Endodermal cell (in vitro differentiated cells): ENCODE results near the gene TAS2R1. TPM values are rescaled to one million over a fixed set of nuclear protein-coding genes. Genes with fewer than 3 reads are reported as not detected.

Experiments used
- DNase-seq: peaks from one replicate; pipeline ENCODE4 v3.0.0-alpha.2; 2017
- H3K27ac ChIP-seq: 2 replicates; pipeline ENCODE4 v1.5.1; 2013; ENCODE audit warnings: mild to moderate bottlenecking, low read depth, low read length, moderate library complexity
- H3K27me3 ChIP-seq: 2 replicates; pipeline ENCODE4 v1.6.1; 2013; ENCODE audit warnings: mild to moderate bottlenecking, low read length, moderate library complexity; ENCODE audit not compliant: insufficient read depth, control insufficient read depth, poor library complexity, severe bottlenecking
- H3K36me3 ChIP-seq: 2 replicates; pipeline ENCODE4 v1.7.0; 2013; ENCODE audit warnings: mild to moderate bottlenecking, low read length, moderate library complexity; ENCODE audit not compliant: control insufficient read depth, insufficient read depth
- H3K4me1 ChIP-seq: one replicate; pipeline ENCODE4 v1.7.0; 2013; ENCODE audit warnings: low read length; ENCODE audit not compliant: control insufficient read depth, insufficient read depth
- H3K4me3 ChIP-seq: 2 replicates; pipeline ENCODE4 v1.5.1; 2013; ENCODE audit warnings: mild to moderate bottlenecking, low read length, moderate library complexity
- H3K9ac ChIP-seq: 2 replicates; pipeline ENCODE4 v1.6.1; 2013; ENCODE audit warnings: mild to moderate bottlenecking, low read length, moderate library complexity; ENCODE audit not compliant: poor library complexity, severe bottlenecking; ENCODE audit errors: extremely low read depth
- H3K9me3 ChIP-seq: 2 replicates; pipeline ENCODE4 v1.6.1; 2013; ENCODE audit warnings: mild to moderate bottlenecking, low read length, moderate library complexity; ENCODE audit not compliant: control insufficient read depth
- H3K27ac Mint-ChIP-seq: 2 replicates; pipeline ENCODE4 v1.8.0; 2020; ENCODE audit warnings: mixed read lengths
- H3K27me3 Mint-ChIP-seq: 2 replicates; pipeline ENCODE4 v1.8.0; 2021; ENCODE audit warnings: mild to moderate bottlenecking, mixed read lengths; ENCODE audit not compliant: insufficient read depth
- H3K36me3 Mint-ChIP-seq: 2 replicates; pipeline ENCODE4 v1.8.0; 2020; ENCODE audit warnings: low read depth, mixed read lengths
- H3K4me1 Mint-ChIP-seq: 2 replicates; pipeline ENCODE4 v1.8.0; 2020; ENCODE audit warnings: mixed read lengths
- H3K4me3 Mint-ChIP-seq: 2 replicates; pipeline ENCODE4 v1.8.0; 2020; ENCODE audit warnings: mild to moderate bottlenecking, moderate library complexity, mixed read lengths
- H3K9me3 Mint-ChIP-seq: 2 replicates; pipeline ENCODE4 v1.8.0; 2020; ENCODE audit warnings: mild to moderate bottlenecking, mixed read lengths
- WGBS, 2 experiments: methylation state at CpG; one replicate each; pipeline versions ENCODE4 v1.1.5 to v1.1.7; 2013; ENCODE audit warnings: missing lambda C conversion rate in 2 of 2, mixed read lengths in 1 of 2; ENCODE audit not compliant: insufficient coverage in 1 of 2, insufficient read length in 1 of 2; 5-methylcytosine and 5-hydroxymethylcytosine counted together
- total RNA-seq, 2 donors: library from RNA; stranded (reverse); fragmentation: NEBNext Ultra II Directional in 1 of 2; extraction: Animal tissue kit (Norgen Biotek cat#: 25700) in 1 of 2; gene quantifications; 2 replicates in 1 of 2; 3 replicates in 1 of 2; pipeline ENCODE4 v1.2.1, GENCODE V29; 2021
- TF ChIP-seq, protein P1 (sequence below): fragments of 200-600 bp; sonication (generic); conservative IDR thresholded peaks from 2 replicates; pipeline ENCODE4 v1.5.0; 2021; ENCODE audit warnings: antibody characterized with exemption, mild to moderate bottlenecking

Gene TAS2R1
- total RNA-seq, 2 donors from 2014 or later = 0.24 TPM; not detected in 1

DNA sequence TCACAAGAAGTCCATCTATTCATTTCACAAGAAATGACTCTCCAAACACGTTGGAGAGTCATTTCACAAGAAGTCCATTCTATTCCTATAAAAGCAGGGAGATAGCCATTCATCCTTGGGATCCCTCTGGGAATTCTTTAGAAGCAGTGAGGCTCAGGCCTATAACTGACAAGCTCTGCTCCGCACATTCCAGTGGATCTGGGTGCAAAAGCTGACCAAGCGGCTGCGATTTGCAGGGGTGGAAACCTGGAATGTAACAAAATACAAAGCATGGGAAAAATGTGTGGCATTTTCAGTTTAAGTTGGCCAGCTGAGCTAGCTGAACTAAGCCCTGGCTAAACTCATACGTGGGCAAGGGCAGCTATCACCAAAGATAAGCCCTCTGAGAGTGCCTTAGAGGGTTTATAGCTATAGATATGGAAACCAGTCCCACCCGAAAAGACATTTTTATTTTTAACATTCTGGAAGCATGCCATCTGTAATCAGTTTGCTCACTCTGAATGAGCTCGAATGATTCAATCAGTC is 8.7 kb downstream of the TAS2R1 start:
- Histone ChIP-seq H3K27me3 (no peaks in the 10 kb centered on the region), H3K36me3 (no peaks in the 10 kb centered on the region), H3K9me3 (no peaks in the 10 kb centered on the region), H3K27ac (no peak overlapping the region), H3K4me3 (no peak overlapping the region), H3K4me1 (peaks cover 3% of the 10 kb centered on the region), H3K9ac (no peak overlapping the region)
- H3K4me3 Mint-ChIP-seq = no peak overlapping the region
- H3K27me3 Mint-ChIP-seq = no peaks in the 10 kb centered on the region
- H3K36me3 Mint-ChIP-seq = no peaks in the 10 kb centered on the region
- no peak for DNase-seq
- 79 to 81% methylated on average over 5 to 7 of the region's 7 CpGs for WGBS, 2 experiments
- H3K9me3 Mint-ChIP-seq = no peaks in the 10 kb centered on the region
- peaks cover 21% of the 10 kb centered on the region for H3K4me1 Mint-ChIP-seq
- no peak overlapping the region for H3K27ac Mint-ChIP-seq
- TF ChIP-seq, protein P1, sequence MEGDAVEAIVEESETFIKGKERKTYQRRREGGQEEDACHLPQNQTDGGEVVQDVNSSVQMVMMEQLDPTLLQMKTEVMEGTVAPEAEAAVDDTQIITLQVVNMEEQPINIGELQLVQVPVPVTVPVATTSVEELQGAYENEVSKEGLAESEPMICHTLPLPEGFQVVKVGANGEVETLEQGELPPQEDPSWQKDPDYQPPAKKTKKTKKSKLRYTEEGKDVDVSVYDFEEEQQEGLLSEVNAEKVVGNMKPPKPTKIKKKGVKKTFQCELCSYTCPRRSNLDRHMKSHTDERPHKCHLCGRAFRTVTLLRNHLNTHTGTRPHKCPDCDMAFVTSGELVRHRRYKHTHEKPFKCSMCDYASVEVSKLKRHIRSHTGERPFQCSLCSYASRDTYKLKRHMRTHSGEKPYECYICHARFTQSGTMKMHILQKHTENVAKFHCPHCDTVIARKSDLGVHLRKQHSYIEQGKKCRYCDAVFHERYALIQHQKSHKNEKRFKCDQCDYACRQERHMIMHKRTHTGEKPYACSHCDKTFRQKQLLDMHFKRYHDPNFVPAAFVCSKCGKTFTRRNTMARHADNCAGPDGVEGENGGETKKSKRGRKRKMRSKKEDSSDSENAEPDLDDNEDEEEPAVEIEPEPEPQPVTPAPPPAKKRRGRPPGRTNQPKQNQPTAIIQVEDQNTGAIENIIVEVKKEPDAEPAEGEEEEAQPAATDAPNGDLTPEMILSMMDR = no peak

DNA sequence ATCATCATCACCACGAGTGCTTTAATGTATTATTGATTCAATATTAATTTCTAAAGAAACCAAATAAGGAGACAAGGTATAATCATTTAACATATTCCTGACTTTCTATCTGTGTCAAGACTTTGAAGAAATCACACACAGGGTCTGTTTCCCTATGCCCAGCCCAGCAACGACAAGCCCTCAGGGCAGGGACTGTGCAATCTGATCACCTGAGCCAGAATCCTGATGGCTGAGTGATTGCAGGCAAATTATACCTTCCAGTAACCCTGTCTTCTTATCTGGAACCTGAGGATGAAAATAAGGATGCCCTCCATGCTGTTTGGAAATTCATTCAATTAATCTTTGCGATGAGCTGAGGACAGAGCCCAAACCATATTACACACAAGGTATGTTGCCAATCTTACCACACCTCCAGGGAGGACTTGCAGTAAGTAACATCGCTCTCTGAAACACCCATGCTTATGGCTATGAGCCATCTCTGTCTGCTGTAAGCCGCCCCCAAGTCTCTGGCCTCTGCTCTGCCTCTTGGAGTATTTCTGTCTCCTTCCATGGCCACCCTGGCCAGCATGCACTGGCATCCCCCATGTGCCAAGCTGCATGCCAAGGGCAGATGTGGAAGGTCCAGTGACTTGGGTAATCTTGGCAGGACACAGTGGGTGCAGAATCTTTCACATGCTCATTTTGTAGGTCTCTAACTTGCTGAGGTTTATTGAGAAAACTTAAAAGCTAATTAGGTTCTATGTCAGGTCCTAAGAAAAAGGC is 10.6 kb downstream of the TAS2R1 start:
- Histone ChIP-seq H3K27ac (no peak overlapping the region), H3K36me3 (no peaks in the 10 kb centered on the region), H3K4me1 (peaks cover 3% of the 10 kb centered on the region), H3K4me3 (no peak overlapping the region), H3K9ac (no peak overlapping the region), H3K27me3 (no peaks in the 10 kb centered on the region), H3K9me3 (peaks cover 4% of the 10 kb centered on the region)
- TF ChIP-seq, protein P1 = no peak
- H3K4me1 Mint-ChIP-seq = peaks cover 21% of the 10 kb centered on the region
- H3K27me3 Mint-ChIP-seq = no peaks in the 10 kb centered on the region
- H3K9me3 Mint-ChIP-seq = no peaks in the 10 kb centered on the region
- DNase-seq = no peak
- H3K36me3 Mint-ChIP-seq = no peaks in the 10 kb centered on the region
- WGBS, 2 experiments = 93 to 94% methylated on average over 2 to 4 of the region's 5 CpGs
- no peak overlapping the region for H3K27ac Mint-ChIP-seq
- no peak overlapping the region for H3K4me3 Mint-ChIP-seq

DNA sequence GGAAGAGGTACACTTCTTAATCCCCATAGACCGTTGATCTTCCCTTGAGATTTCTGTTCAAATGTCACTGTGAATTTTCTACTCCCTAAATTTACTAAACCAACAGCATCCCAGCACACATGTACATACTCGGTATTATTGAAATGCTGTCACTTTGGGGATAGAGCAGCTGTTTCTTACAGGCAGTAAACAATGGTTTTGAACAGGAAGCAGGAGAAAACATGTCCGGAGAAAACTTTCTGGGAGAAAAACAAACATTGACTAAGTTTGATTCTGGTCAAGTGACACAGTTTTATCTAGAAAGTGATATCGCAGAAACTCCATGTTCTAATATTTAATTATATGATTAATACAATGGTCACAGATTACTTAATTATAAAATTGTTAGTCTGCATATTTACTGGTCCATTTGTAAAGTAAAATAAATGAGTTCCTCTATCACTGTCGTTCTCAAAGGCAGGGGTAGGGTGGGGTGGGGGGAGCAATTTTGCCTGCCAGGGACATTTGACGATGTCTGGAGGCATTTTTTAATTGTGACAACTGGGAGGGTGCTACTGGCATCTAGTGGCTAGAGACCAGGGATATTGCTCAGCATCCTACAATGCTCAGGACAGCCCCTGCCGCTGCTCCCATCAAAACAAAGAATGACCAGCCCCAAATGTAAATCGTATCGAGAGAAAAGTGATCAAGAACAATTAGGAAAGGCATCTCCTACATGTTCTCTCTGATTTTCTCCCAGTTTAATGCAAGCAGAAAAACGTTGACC is 12.2 kb downstream of the TAS2R1 start:
- no peak overlapping the region for H3K4me3 ChIP-seq
- H3K27ac ChIP-seq = peak overlapping the region; percentile 4
- Mint-ChIP-seq H3K27ac (no peak overlapping the region), H3K4me3 (no peak overlapping the region), H3K4me1 (peaks cover 13% of the 10 kb centered on the region), H3K36me3 (no peaks in the 10 kb centered on the region), H3K9me3 (no peaks in the 10 kb centered on the region), H3K27me3 (no peaks in the 10 kb centered on the region)
- H3K4me1 ChIP-seq = peaks cover 3% of the 10 kb centered on the region
- H3K9ac ChIP-seq = no peak overlapping the region
- WGBS, 2 experiments = 74 to 77% methylated on average over 8 to 9 of the region's 10 CpGs
- peaks cover 4% of the 10 kb centered on the region for H3K9me3 ChIP-seq
- TF ChIP-seq, protein P1 = peak; percentile 44
- DNase-seq = no peak
- H3K36me3 ChIP-seq = no peaks in the 10 kb centered on the region
- no peaks in the 10 kb centered on the region for H3K27me3 ChIP-seq
